ENCODE measurements around the gene PHACTR2.

DNA sequence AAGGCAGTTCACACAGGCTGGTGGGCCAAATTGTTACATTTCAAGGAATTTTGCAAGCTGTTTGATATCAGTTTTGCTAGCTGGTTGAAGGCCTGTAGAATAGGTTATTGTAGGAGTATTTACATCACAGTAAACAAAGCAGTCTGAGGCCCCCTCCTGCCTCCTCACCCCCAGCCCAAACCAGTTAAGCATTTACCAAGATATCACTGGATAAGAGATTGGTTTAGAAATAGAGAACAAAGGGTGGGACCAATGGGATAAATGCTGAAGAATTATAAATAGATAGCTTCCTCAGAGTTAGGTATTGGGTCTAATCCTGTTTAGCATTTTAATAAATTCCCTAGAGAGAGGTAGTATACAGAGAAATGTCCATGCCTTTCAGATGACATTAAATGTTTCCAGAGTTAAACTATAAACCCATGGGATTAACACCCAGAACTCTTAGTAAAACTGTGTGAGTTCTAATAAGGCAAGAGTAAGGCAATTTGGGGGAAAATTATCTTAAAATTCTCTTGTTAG is 2.3 kb upstream of the PHACTR2 start:
- TF ChIP-seq CTCF (IDR thresholded peaks at IDR 0.05; ENCODE audit: borderline replicate concordance, extremely low read depth, low read length, poor library complexity, severe bottlenecking): no peak
- no peak for TF ChIP-seq EZH2 (IDR thresholded peaks at IDR 0.05; ENCODE audit: borderline replicate concordance, low read depth, low read length, severe bottlenecking)
